ENCODE measurements around the gene SNTB2. TPM values are rescaled to one million over a fixed set of nuclear protein-coding genes. Genes with fewer than 3 reads are reported as not detected.

Gene SNTB2
- total RNA-seq, 1 experiment from 2014 or later = 20.2 TPM

GRCh38 chr16:69141014-69141413 lies 46.0 kb upstream of the SNTB2 start:
- H3K9me3 ChIP-seq (ENCODE audit: control insufficient read depth, low read depth, low read length) = no peaks in the 10 kb centered on the region
- H2BK12ac ChIP-seq (ENCODE audit: insufficient read length, low read depth, low read length) = no peak overlapping the region
- no peak overlapping the region for H2AK5ac ChIP-seq (ENCODE audit: insufficient read length, low read length)
- no peak overlapping the region for H3K56ac ChIP-seq (ENCODE audit: insufficient read length, low read depth, low read length)
- no peaks in the 10 kb centered on the region for H3K27me3 ChIP-seq (ENCODE audit: insufficient read depth, low read length)
- no peak overlapping the region for H3K27ac ChIP-seq (ENCODE audit: insufficient read length, low read depth, low read length)
- H2BK20ac ChIP-seq (ENCODE audit: low read depth, low read length, poor library complexity, severe bottlenecking) = no peak overlapping the region
- no peaks in the 10 kb centered on the region for H3K4me1 Mint-ChIP-seq
- H3K14ac ChIP-seq (ENCODE audit: insufficient read depth, low read length) = no peak overlapping the region
- H3K27me3 Mint-ChIP-seq (ENCODE audit: low read depth) = no peaks in the 10 kb centered on the region
- peaks cover 2% of the 10 kb centered on the region; the same call in 1 of the 2 replicates for H3K79me2 ChIP-seq (ENCODE audit: insufficient read depth, low read length)
- no peaks in the 10 kb centered on the region for H3K23me2 ChIP-seq (ENCODE audit: insufficient read length, low read depth, low read length, poor library complexity, severe bottlenecking)
- H4K91ac ChIP-seq (ENCODE audit: insufficient read length, low read depth, low read length) = no peak overlapping the region
- H3K23ac ChIP-seq (ENCODE audit: insufficient read length, low read depth, low read length) = no peak overlapping the region
- no peaks in the 10 kb centered on the region for H3K4me1 ChIP-seq (ENCODE audit: insufficient read depth, low read length)
- no peak overlapping the region for H2AFZ ChIP-seq (ENCODE audit: low read length)
- no peak overlapping the region for H2BK120ac ChIP-seq (ENCODE audit: low read depth, low read length, poor library complexity, severe bottlenecking)
- no peak overlapping the region; a peak in 1 of 7 replicates for H3K27ac Mint-ChIP-seq
- no peaks in the 10 kb centered on the region for H3K9me3 Mint-ChIP-seq
- no CpG with 5 or more reads among the region's 5 CpGs for WGBS (ENCODE audit: extremely low coverage, insufficient read length, low lambda C conversion rate)
- peaks cover 66 to 90% (median 85%) of the 10 kb centered on the region in 3 experiments; a peak in 6 of 7 replicates for H3K36me3 Mint-ChIP-seq (ENCODE audit: insufficient read depth in 1 of 3, low read depth in 3 of 3)
- no peak overlapping the region for H3K4me2 ChIP-seq (ENCODE audit: insufficient read depth, insufficient read length, low read length)
- H2BK5ac ChIP-seq (ENCODE audit: insufficient read length, low read length) = no peak overlapping the region
- H3T11ph ChIP-seq (ENCODE audit: low read length) = no peak overlapping the region
- H3K4ac ChIP-seq (ENCODE audit: low read depth, low read length) = no peak overlapping the region
- H4K5ac ChIP-seq (ENCODE audit: insufficient read length, low read depth, low read length) = no peak overlapping the region
- H4K20me1 ChIP-seq (ENCODE audit: control insufficient read depth, insufficient read depth, insufficient read length) = no peaks in the 10 kb centered on the region
- H3K18ac ChIP-seq (ENCODE audit: insufficient read length, low read depth, low read length) = no peak overlapping the region
- DNase-seq = no peak
- TF ChIP-seq CTCF (conservative IDR thresholded peaks at IDR 0.05) = no peak
- no peak overlapping the region for H3K4me3 Mint-ChIP-seq
- H3K79me1 ChIP-seq (ENCODE audit: insufficient read depth, low read depth, low read length, poor library complexity, severe bottlenecking) = no peaks in the 10 kb centered on the region
- H3K9ac ChIP-seq (ENCODE audit: extremely low read depth, insufficient read length, low read length) = no peak overlapping the region
- H2BK15ac ChIP-seq (ENCODE audit: low read depth, low read length) = no peak overlapping the region
- H4K8ac ChIP-seq (replicated peaks; ENCODE audit: insufficient read length, low read depth, low read length) = no peak overlapping the region
